HepG2 (cell line): ENCODE results near the gene STOM. TPM values are rescaled to one million over a fixed set of nuclear protein-coding genes. Genes with fewer than 3 reads are reported as not detected.

Experiments
- FOXP1 ChIP-seq, 2 experiments: fragments of 450-650 bp in 1 of 2; IDR thresholded peaks; 2 replicates each; pipeline ENCODE4 v1.6.1; 2017 to 2018; ENCODE audit warnings: antibody characterized with exemption in 1 of 2
- HMGA1 ChIP-seq: sonication (generic); formaldehyde crosslinking; conservative IDR thresholded peaks from 2 replicates; pipeline ENCODE4 v1.4.0; 2020; ENCODE audit warnings: missing genetic modification reagents
- MXD4 ChIP-seq: IDR thresholded peaks from 2 replicates; pipeline ENCODE4 v1.6.1; 2016; ENCODE audit warnings: mild to moderate bottlenecking, missing biosample characterization, missing genetic modification reagents
- NFE2L1 ChIP-seq: sonication (generic); formaldehyde crosslinking; IDR thresholded peaks from 2 replicates; pipeline ENCODE4 v1.4.0; 2020; ENCODE audit warnings: missing genetic modification reagents, mild to moderate bottlenecking, borderline replicate concordance
- PPARG ChIP-seq: conservative IDR thresholded peaks from 2 replicates; pipeline ENCODE4 v1.6.1; 2016; ENCODE audit warnings: missing biosample characterization, missing genetic modification reagents
- ZNF180 ChIP-seq: sonication (generic); formaldehyde crosslinking; IDR thresholded peaks from 2 replicates; pipeline ENCODE4 v1.4.0; 2020; ENCODE audit warnings: low read depth, missing genetic modification reagents, borderline replicate concordance
- ZZZ3 ChIP-seq: sonication (generic); formaldehyde crosslinking; IDR thresholded peaks from 2 replicates; pipeline ENCODE4 v1.4.0; 2020; ENCODE audit warnings: missing genetic modification reagents, mild to moderate bottlenecking, borderline replicate concordance
- polyA plus RNA-seq, 8 experiments: library from polyadenylated mRNA; depleted of rRNA in 3 of 8; stranded (reverse) in 7 of 8; unstranded in 1 of 8; fragments of >200 nt; fragmentation: Illumina TruSeq in 4 of 8; extraction: Trizol in 4 of 8; gene quantifications; 2 replicates each; pipeline versions ENCODE4 v1.2.1 to v1.2.3, GENCODE V29; 2011 to 2016; ENCODE audit warnings: low read depth in 4 of 8, missing spikeins in 1 of 8, mixed read lengths in 1 of 8; ENCODE audit not compliant: insufficient read depth in 1 of 8
- total RNA-seq, 5 experiments: library from RNA; depleted of rRNA; stranded (reverse); fragments of >200 nt; fragmentation: Illumina TruSeq; extraction: Trizol; gene quantifications; 2 replicates each; pipeline ENCODE4 v1.2.3, GENCODE V29; 2016; ENCODE audit warnings: low read depth in 1 of 5
- TF ChIP-seq, protein P1 (sequence below): sonication (generic); formaldehyde crosslinking; IDR thresholded peaks from 2 replicates; pipeline ENCODE4 v1.4.0; 2020; ENCODE audit warnings: missing genetic modification reagents
- TF ChIP-seq, protein P2 (sequence below): sonication (generic); formaldehyde crosslinking; IDR thresholded peaks from 2 replicates; pipeline ENCODE4 v1.4.0; 2020; ENCODE audit warnings: mild to moderate bottlenecking, missing genetic modification reagents
- TF ChIP-seq, protein P3 (sequence below): sonication (generic); formaldehyde crosslinking; conservative IDR thresholded peaks from 2 replicates; pipeline ENCODE4 v1.4.0; 2020; ENCODE audit warnings: missing genetic modification reagents
- TF ChIP-seq, protein P4 (sequence below), 2 experiments: fragments of 450-650 bp in 1 of 2; sonication (generic) in 1 of 2; formaldehyde crosslinking in 1 of 2; IDR thresholded peaks; 2 replicates each; pipeline versions ENCODE4 v1.6.1 to v1.8.0; 2016 to 2022; ENCODE audit warnings: antibody characterized with exemption in 1 of 2, mild to moderate bottlenecking in 1 of 2, missing genetic modification reagents in 1 of 2
- TF ChIP-seq, protein P5 (sequence below): sonication (generic); formaldehyde crosslinking; IDR thresholded peaks from 2 replicates; pipeline ENCODE4 v1.5.0; 2020; ENCODE audit warnings: mild to moderate bottlenecking, missing genetic modification reagents

STOM gene
- total and polyA plus RNA-seq, 2 of the 13 experiments (the other 11 are each of a cell fraction or from before 2014, with no cell fraction given), result 43.6 to 165 TPM

DNA sequence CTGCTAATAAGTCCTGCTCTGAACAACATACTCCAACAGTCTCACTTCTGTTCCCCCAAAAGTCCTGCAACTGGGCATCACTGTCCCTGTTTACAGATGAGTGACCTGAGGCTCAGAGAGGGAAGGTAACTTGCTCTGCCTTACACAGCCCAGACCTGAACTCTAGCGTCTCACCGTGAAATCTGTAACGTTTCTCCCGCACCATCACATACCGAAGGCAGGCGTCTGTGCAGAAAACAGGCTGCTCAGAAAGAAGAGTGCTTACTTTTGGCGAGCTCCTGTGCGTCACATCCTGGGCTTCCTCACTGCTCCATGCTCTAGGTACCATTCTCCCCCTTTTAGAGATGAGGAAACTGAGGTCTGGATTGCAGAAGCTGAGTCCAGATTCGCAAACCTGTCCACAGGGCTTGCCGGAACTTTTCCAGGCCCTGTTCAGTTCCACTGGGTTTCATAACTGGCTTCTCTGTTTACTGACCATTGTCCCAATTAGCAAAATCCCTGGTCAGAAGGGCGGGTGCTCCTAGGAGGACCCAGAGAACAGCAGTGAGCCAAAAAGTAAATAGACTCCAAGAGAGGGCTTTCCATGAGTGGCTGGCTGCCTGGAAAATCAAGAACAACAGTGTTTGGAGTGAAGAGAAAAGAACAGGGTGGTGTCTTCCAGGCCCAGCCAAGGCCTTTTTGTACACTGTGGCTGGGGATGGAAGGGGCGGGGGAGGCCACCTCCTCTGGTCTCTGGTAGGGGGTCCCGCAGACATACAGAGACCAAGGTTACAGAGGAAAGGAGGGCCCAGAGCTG is 75.0 kb downstream of the STOM start (continued):
- TF ChIP-seq PPARG (CRISPR knock-in tag) (peak; percentile 98), HMGA1 (no peak), NFE2L1 (no peak), MXD4 (0 out of 2 replicates have a peak, but pooled peaks have one; percentile 20), ZZZ3 (CRISPR knock-in tag) (0 out of 2 replicates have a peak, but pooled peaks have one; percentile 45), FOXP1 (IDR thresholded peaks at IDR 0.05) (no peak), FOXP1 (CRISPR knock-in tag; IDR thresholded peaks at IDR 0.05) (peak; percentile 63), ZNF180 (CRISPR knock-in tag) (no peak)
- TF ChIP-seq, protein P1, sequence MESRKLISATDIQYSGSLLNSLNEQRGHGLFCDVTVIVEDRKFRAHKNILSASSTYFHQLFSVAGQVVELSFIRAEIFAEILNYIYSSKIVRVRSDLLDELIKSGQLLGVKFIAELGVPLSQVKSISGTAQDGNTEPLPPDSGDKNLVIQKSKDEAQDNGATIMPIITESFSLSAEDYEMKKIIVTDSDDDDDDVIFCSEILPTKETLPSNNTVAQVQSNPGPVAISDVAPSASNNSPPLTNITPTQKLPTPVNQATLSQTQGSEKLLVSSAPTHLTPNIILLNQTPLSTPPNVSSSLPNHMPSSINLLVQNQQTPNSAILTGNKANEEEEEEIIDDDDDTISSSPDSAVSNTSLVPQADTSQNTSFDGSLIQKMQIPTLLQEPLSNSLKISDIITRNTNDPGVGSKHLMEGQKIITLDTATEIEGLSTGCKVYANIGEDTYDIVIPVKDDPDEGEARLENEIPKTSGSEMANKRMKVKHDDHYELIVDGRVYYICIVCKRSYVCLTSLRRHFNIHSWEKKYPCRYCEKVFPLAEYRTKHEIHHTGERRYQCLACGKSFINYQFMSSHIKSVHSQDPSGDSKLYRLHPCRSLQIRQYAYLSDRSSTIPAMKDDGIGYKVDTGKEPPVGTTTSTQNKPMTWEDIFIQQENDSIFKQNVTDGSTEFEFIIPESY (CRISPR knock-in tag), result no peak
- TF ChIP-seq, protein P2, sequence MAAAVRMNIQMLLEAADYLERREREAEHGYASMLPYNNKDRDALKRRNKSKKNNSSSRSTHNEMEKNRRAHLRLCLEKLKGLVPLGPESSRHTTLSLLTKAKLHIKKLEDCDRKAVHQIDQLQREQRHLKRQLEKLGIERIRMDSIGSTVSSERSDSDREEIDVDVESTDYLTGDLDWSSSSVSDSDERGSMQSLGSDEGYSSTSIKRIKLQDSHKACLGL, result no peak
- TF ChIP-seq, protein P3, sequence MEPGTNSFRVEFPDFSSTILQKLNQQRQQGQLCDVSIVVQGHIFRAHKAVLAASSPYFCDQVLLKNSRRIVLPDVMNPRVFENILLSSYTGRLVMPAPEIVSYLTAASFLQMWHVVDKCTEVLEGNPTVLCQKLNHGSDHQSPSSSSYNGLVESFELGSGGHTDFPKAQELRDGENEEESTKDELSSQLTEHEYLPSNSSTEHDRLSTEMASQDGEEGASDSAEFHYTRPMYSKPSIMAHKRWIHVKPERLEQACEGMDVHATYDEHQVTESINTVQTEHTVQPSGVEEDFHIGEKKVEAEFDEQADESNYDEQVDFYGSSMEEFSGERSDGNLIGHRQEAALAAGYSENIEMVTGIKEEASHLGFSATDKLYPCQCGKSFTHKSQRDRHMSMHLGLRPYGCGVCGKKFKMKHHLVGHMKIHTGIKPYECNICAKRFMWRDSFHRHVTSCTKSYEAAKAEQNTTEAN (CRISPR knock-in tag), result peak; percentile 54; the same call in 1 of the 2 replicates
- TF ChIP-seq, protein P4, sequence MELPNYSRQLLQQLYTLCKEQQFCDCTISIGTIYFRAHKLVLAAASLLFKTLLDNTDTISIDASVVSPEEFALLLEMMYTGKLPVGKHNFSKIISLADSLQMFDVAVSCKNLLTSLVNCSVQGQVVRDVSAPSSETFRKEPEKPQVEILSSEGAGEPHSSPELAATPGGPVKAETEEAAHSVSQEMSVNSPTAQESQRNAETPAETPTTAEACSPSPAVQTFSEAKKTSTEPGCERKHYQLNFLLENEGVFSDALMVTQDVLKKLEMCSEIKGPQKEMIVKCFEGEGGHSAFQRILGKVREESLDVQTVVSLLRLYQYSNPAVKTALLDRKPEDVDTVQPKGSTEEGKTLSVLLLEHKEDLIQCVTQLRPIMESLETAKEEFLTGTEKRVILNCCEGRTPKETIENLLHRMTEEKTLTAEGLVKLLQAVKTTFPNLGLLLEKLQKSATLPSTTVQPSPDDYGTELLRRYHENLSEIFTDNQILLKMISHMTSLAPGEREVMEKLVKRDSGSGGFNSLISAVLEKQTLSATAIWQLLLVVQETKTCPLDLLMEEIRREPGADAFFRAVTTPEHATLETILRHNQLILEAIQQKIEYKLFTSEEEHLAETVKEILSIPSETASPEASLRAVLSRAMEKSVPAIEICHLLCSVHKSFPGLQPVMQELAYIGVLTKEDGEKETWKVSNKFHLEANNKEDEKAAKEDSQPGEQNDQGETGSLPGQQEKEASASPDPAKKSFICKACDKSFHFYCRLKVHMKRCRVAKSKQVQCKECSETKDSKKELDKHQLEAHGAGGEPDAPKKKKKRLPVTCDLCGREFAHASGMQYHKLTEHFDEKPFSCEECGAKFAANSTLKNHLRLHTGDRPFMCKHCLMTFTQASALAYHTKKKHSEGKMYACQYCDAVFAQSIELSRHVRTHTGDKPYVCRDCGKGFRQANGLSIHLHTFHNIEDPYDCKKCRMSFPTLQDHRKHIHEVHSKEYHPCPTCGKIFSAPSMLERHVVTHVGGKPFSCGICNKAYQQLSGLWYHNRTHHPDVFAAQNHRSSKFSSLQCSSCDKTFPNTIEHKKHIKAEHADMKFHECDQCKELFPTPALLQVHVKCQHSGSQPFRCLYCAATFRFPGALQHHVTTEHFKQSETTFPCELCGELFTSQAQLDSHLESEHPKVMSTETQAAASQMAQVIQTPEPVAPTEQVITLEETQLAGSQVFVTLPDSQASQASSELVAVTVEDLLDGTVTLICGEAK (IDR thresholded peaks at IDR 0.05), result no peak
- TF ChIP-seq, protein P4 (CRISPR knock-in tag; IDR thresholded peaks at IDR 0.05), result no peak
- TF ChIP-seq, protein P5, sequence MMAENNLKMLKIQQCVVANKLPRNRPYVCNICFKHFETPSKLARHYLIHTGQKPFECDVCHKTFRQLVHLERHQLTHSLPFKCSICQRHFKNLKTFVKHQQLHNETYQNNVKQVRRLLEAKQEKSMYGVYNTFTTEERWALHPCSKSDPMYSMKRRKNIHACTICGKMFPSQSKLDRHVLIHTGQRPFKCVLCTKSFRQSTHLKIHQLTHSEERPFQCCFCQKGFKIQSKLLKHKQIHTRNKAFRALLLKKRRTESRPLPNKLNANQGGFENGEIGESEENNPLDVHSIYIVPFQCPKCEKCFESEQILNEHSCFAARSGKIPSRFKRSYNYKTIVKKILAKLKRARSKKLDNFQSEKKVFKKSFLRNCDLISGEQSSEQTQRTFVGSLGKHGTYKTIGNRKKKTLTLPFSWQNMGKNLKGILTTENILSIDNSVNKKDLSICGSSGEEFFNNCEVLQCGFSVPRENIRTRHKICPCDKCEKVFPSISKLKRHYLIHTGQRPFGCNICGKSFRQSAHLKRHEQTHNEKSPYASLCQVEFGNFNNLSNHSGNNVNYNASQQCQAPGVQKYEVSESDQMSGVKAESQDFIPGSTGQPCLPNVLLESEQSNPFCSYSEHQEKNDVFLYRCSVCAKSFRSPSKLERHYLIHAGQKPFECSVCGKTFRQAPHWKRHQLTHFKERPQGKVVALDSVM (CRISPR knock-in tag), result no peak
